Neural progenitor cell (in vitro differentiated cells): ENCODE results near the gene TXNRD1. TPM values are rescaled to one million over a fixed set of nuclear protein-coding genes. Genes with fewer than 3 reads are reported as not detected.
"Not testable (repeated sequence)": the region's sequence is repeated elsewhere in the genome, so short reads cannot be mapped to it uniquely, and the experiment has no call there.

ENCODE experiments used
- DNase-seq: peaks from one replicate; pipeline ENCODE4 v3.0.0-alpha.2; 2016; ENCODE audit warnings: low spot score
- H2AFZ ChIP-seq: fragments of 200-600 bp; sonication (generic); replicated peaks from 2 replicates; pipeline ENCODE4 v1.6.1; 2016; ENCODE audit warnings: antibody characterized with exemption
- H3F3A ChIP-seq: fragments of 200-600 bp; sonication (generic); 2 replicates; pipeline ENCODE4 v1.6.1; 2016; ENCODE audit warnings: antibody characterized with exemption, low read depth
- H3K27ac ChIP-seq: fragments of 200-600 bp; sonication (generic); 2 replicates; pipeline ENCODE4 v1.5.1; 2016; ENCODE audit warnings: mild to moderate bottlenecking
- H3K27me3 ChIP-seq: fragments of 200-600 bp; sonication (generic); 2 replicates; pipeline ENCODE4 v1.6.1; 2016; ENCODE audit warnings: mild to moderate bottlenecking, moderate library complexity
- H3K36me3 ChIP-seq: fragments of 200-600 bp; sonication (generic); 2 replicates; pipeline ENCODE4 v1.5.1; 2016
- H3K4me1 ChIP-seq: fragments of 200-600 bp; sonication (generic); 2 replicates; pipeline ENCODE4 v1.6.1; 2016; ENCODE audit warnings: mixed run types
- H3K4me2 ChIP-seq: fragments of 200-600 bp; sonication (generic); 2 replicates; pipeline ENCODE4 v1.6.1; 2016
- H3K4me3 ChIP-seq: fragments of 200-600 bp; sonication (generic); 2 replicates; pipeline ENCODE4 v1.5.1; 2016
- H3K79me2 ChIP-seq: fragments of 200-600 bp; sonication (generic); 2 replicates; pipeline ENCODE4 v1.6.1; 2016; ENCODE audit warnings: low read depth
- H3K9ac ChIP-seq: fragments of 200-600 bp; sonication (generic); 2 replicates; pipeline ENCODE4 v1.6.1; 2016
- H3K9me3 ChIP-seq: fragments of 200-600 bp; sonication (generic); 2 replicates; pipeline ENCODE4 v1.5.1; 2016; ENCODE audit warnings: low read depth
- H4K20me1 ChIP-seq: fragments of 200-600 bp; sonication (generic); 2 replicates; pipeline ENCODE4 v1.6.1; 2016; ENCODE audit warnings: low read depth
- H3K27ac Mint-ChIP-seq: 3 replicates; pipeline ENCODE4 v1.8.0; 2021; ENCODE audit warnings: mixed read lengths
- H3K27me3 Mint-ChIP-seq: 2 replicates; pipeline ENCODE4 v1.8.0; 2022; ENCODE audit warnings: low read depth, mild to moderate bottlenecking, inconsistent platforms, moderate library complexity, mixed read lengths; ENCODE audit not compliant: insufficient read depth
- H3K36me3 Mint-ChIP-seq: 3 replicates; pipeline ENCODE4 v1.8.0; 2021; ENCODE audit warnings: mixed read lengths
- H3K4me1 Mint-ChIP-seq: 3 replicates; pipeline ENCODE4 v1.8.0; 2021; ENCODE audit warnings: mixed read lengths
- H3K4me3 Mint-ChIP-seq: 3 replicates; pipeline ENCODE4 v1.8.0; 2021; ENCODE audit warnings: mild to moderate bottlenecking, moderate library complexity, mixed read lengths
- H3K9me3 Mint-ChIP-seq: 3 replicates; pipeline ENCODE4 v1.8.0; 2020; ENCODE audit warnings: mixed read lengths
- CTCF ChIP-seq: fragments of 200-600 bp; sonication (generic); IDR thresholded peaks from 2 replicates; pipeline ENCODE4 v1.5.1; 2017; ENCODE audit warnings: antibody characterized with exemption, mild to moderate bottlenecking
- EZH2 ChIP-seq: fragments of 200-600 bp; sonication (generic); IDR thresholded peaks from 2 replicates; pipeline ENCODE4 v1.6.1; 2017; ENCODE audit warnings: antibody characterized with exemption, mild to moderate bottlenecking, moderate library complexity
- EZH2phosphoT487 ChIP-seq: fragments of 200-600 bp; sonication (generic); IDR thresholded peaks from 2 replicates; pipeline ENCODE4 v1.6.1; 2017; ENCODE audit warnings: antibody characterized with exemption
- total RNA-seq: library from RNA; depleted of rRNA; stranded (reverse); fragments of >200 nt; gene quantifications from 2 replicates; pipeline ENCODE4 v1.2.3, GENCODE V29; 2015; ENCODE audit warnings: low replicate concordance

TXNRD1 gene
- total RNA-seq, 1 donor from 2014 or later, result 99.8 TPM

GRCh38 chr12:104207416-104208205 lies 8.0 kb upstream of the TXNRD1 start:
- H3K27me3 Mint-ChIP-seq, result peaks cover 5% of the 10 kb centered on the region
- no peaks in the 10 kb centered on the region for H3F3A ChIP-seq
- H3K79me2 ChIP-seq, result no peaks in the 10 kb centered on the region
- H3K4me3 ChIP-seq, result no peak overlapping the region
- H3K27ac Mint-ChIP-seq, result no peak overlapping the region
- no peak overlapping the region for H3K4me3 Mint-ChIP-seq
- H2AFZ ChIP-seq, result no peak overlapping the region
- H3K36me3 Mint-ChIP-seq, result no peaks in the 10 kb centered on the region
- no peak overlapping the region for H3K27ac ChIP-seq
- no peak for DNase-seq
- no peaks in the 10 kb centered on the region for H3K9me3 ChIP-seq
- H3K4me1 ChIP-seq, result no peaks in the 10 kb centered on the region
- H3K27me3 ChIP-seq, result no peaks in the 10 kb centered on the region
- H3K36me3 ChIP-seq, result no peaks in the 10 kb centered on the region
- peaks cover 3% of the 10 kb centered on the region for H3K4me1 Mint-ChIP-seq
- H3K9me3 Mint-ChIP-seq, result peaks cover 3% of the 10 kb centered on the region
- H3K9ac ChIP-seq, result no peak overlapping the region
- no peak for TF ChIP-seq EZH2
- no peak for TF ChIP-seq EZH2phosphoT487
- no peak overlapping the region for H3K4me2 ChIP-seq
- H4K20me1 ChIP-seq, result no peaks in the 10 kb centered on the region

GRCh38 chr12:104212516-104212915 lies 3.1 kb upstream of the TXNRD1 start:
- Mint-ChIP-seq H3K27ac (no peak overlapping the region), H3K4me3 (no peak overlapping the region), H3K36me3 (peaks cover 4% of the 10 kb centered on the region), H3K4me1 (peaks cover 4% of the 10 kb centered on the region), H3K27me3 (peaks cover 7% of the 10 kb centered on the region), H3K9me3 (peaks cover 14% of the 10 kb centered on the region)
- no peak overlapping the region for H3K9ac ChIP-seq
- H3K4me3 ChIP-seq, result no peak overlapping the region
- no peak for TF ChIP-seq EZH2phosphoT487
- TF ChIP-seq CTCF, result no peak
- no peak for TF ChIP-seq EZH2
- no peak for DNase-seq
- no peaks in the 10 kb centered on the region for H3K9me3 ChIP-seq
- no peaks in the 10 kb centered on the region for H3K36me3 ChIP-seq
- H3F3A ChIP-seq, result peaks cover 6% of the 10 kb centered on the region
- no peak overlapping the region for H3K4me2 ChIP-seq
- no peak overlapping the region for H3K27ac ChIP-seq
- no peaks in the 10 kb centered on the region for H3K4me1 ChIP-seq
- H2AFZ ChIP-seq, result no peak overlapping the region
- H4K20me1 ChIP-seq, result no peaks in the 10 kb centered on the region
- H3K27me3 ChIP-seq, result peaks cover 15% of the 10 kb centered on the region
- H3K79me2 ChIP-seq, result no peaks in the 10 kb centered on the region

- H3K9me3 Mint-ChIP-seq, result peaks cover 14% of the 10 kb centered on the region
- TF ChIP-seq EZH2phosphoT487 (no peak), EZH2 (no peak), CTCF (no peak)
- Histone ChIP-seq H2AFZ (no peak overlapping the region), H3K9me3 (no peaks in the 10 kb centered on the region), H3K4me3 (no peak overlapping the region), H3K4me1 (no peaks in the 10 kb centered on the region), H3K36me3 (no peaks in the 10 kb centered on the region), H4K20me1 (no peaks in the 10 kb centered on the region), H3K79me2 (no peaks in the 10 kb centered on the region), H3F3A (peaks cover 6% of the 10 kb centered on the region), H3K27ac (no peak overlapping the region), H3K27me3 (peaks cover 15% of the 10 kb centered on the region), H3K4me2 (no peak overlapping the region), H3K9ac (no peak overlapping the region)
- H3K4me1 Mint-ChIP-seq, result peaks cover 4% of the 10 kb centered on the region
- peaks cover 5% of the 10 kb centered on the region for H3K27me3 Mint-ChIP-seq
- no peak overlapping the region for H3K4me3 Mint-ChIP-seq
- H3K27ac Mint-ChIP-seq, result no peak overlapping the region
- DNase-seq, result no peak
- H3K36me3 Mint-ChIP-seq, result peaks cover 4% of the 10 kb centered on the region
Observed at GRCh38 chr12:104213952-104214351, 1.6 kb upstream of the TXNRD1 start.

- no peak for TF ChIP-seq EZH2phosphoT487
- no peak for TF ChIP-seq EZH2
- TF ChIP-seq CTCF, result no peak
- Histone ChIP-seq H3K9ac (no peak overlapping the region), H3K27me3 (peaks cover 15% of the 10 kb centered on the region), H2AFZ (peak overlapping the region; percentile 99), H3K27ac (no peak overlapping the region), H3K4me3 (peak overlapping the region; percentile 55), H3K36me3 (no peaks in the 10 kb centered on the region), H3K4me2 (peak overlapping the region; percentile 81), H4K20me1 (no peaks in the 10 kb centered on the region), H3K9me3 (no peaks in the 10 kb centered on the region), H3K4me1 (no peaks in the 10 kb centered on the region), H3K79me2 (no peaks in the 10 kb centered on the region), H3F3A (peaks cover 6% of the 10 kb centered on the region)
- peaks cover 4% of the 10 kb centered on the region for H3K36me3 Mint-ChIP-seq
- peaks cover 10% of the 10 kb centered on the region for H3K9me3 Mint-ChIP-seq
- no peak for DNase-seq
- H3K27ac Mint-ChIP-seq, result no peak overlapping the region
- peaks cover 4% of the 10 kb centered on the region for H3K4me1 Mint-ChIP-seq
- H3K4me3 Mint-ChIP-seq, result peak overlapping the region; percentile 78
- H3K27me3 Mint-ChIP-seq, result peaks cover 5% of the 10 kb centered on the region
Observed at GRCh38 chr12:104216521-104216924, 944 bp downstream of the TXNRD1 start.

GRCh38 chr12:104218506-104218905 lies 2.9 kb downstream of the TXNRD1 start:
- not testable (repeated sequence) for H3K36me3 Mint-ChIP-seq, H4K20me1 ChIP-seq, H3K4me1 ChIP-seq, H3K4me1 Mint-ChIP-seq, H3K27ac ChIP-seq, H3K79me2 ChIP-seq, DNase-seq, H3F3A ChIP-seq, H3K4me3 Mint-ChIP-seq, H2AFZ ChIP-seq, H3K36me3 ChIP-seq, H3K9ac ChIP-seq, H3K4me2 ChIP-seq, H3K4me3 ChIP-seq, H3K27me3 Mint-ChIP-seq, H3K27ac Mint-ChIP-seq, H3K9me3 ChIP-seq
- peaks cover 10% of the 10 kb centered on the region for H3K9me3 Mint-ChIP-seq
- H3K27me3 ChIP-seq, result peaks cover 15% of the 10 kb centered on the region
